ENCODE measurements around the gene BCL2L2.

GRCh38 chr14:23302290-23303225 lies 4.1 kb upstream of the BCL2L2 start, which contains the start of gene PPP1R3E:
- TF ChIP-seq, protein P1, sequence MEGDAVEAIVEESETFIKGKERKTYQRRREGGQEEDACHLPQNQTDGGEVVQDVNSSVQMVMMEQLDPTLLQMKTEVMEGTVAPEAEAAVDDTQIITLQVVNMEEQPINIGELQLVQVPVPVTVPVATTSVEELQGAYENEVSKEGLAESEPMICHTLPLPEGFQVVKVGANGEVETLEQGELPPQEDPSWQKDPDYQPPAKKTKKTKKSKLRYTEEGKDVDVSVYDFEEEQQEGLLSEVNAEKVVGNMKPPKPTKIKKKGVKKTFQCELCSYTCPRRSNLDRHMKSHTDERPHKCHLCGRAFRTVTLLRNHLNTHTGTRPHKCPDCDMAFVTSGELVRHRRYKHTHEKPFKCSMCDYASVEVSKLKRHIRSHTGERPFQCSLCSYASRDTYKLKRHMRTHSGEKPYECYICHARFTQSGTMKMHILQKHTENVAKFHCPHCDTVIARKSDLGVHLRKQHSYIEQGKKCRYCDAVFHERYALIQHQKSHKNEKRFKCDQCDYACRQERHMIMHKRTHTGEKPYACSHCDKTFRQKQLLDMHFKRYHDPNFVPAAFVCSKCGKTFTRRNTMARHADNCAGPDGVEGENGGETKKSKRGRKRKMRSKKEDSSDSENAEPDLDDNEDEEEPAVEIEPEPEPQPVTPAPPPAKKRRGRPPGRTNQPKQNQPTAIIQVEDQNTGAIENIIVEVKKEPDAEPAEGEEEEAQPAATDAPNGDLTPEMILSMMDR (IDR thresholded peaks at IDR 0.05), result no peak
- TF ChIP-seq POLR2A (IDR thresholded peaks at IDR 0.05), result no peak
